Endothelial cell of hepatic sinusoid (primary cell): ENCODE data around the gene ATP5MC2.
"Not testable (repeated sequence)": the region's sequence is repeated elsewhere in the genome, so short reads cannot be mapped to it uniquely, and the experiment has no call there.

Experiments used
- in situ Hi-C: cut with HindIII; loops from 2 replicates; pipeline ENCODE4 v1.10.0; 2017; ENCODE audit warnings: low sequenced_read_pairs

Gene ATP5MC2

GRCh38 chr12:53695152-53696145 is 19.6 kb upstream of the ATP5MC2 start:
- in situ Hi-C loops: no loop called here

- in situ Hi-C loops: no loop called here
These were observed 18.9 kb upstream of the ATP5MC2 start for GRCh38 chr12:53694756-53695151.

GRCh38 chr12:53688134-53688533 is 12.3 kb upstream of the ATP5MC2 start:
- in situ Hi-C loops: no loop called here

GRCh38 chr12:53686436-53686835 is 10.6 kb upstream of the ATP5MC2 start:
- in situ Hi-C loops: no loop called here

- in situ Hi-C loops: no loop called here
These were observed 8.9 kb upstream of the ATP5MC2 start for GRCh38 chr12:53684654-53685220.

GRCh38 chr12:53683983-53684382 is 8.1 kb upstream of the ATP5MC2 start:
- in situ Hi-C loops: no loop called here

GRCh38 chr12:53683494-53683893 is 7.6 kb upstream of the ATP5MC2 start:
- in situ Hi-C loops: no loop called here

- in situ Hi-C loops: not testable (repeated sequence)
These were observed 4.2 kb upstream of the ATP5MC2 start for GRCh38 chr12:53680061-53680460.

- in situ Hi-C loops: loop anchor here (5.0 to 10.0 kb wide), 2 partner anchors 105 to 123 kb away; no protein-coding TSS in a partner anchor
These were observed 1.9 kb upstream of the ATP5MC2 start for GRCh38 chr12:53677800-53678148.

- in situ Hi-C loops: loop anchor here (5.0 to 10.0 kb wide), 2 partner anchors 105 to 122 kb away; no protein-coding TSS in a partner anchor
These were observed 1.3 kb upstream of the ATP5MC2 start for GRCh38 chr12:53677016-53677799.

GRCh38 chr12:53676656-53677015 is 753 bp upstream of the ATP5MC2 start:
- in situ Hi-C loops: loop anchor here (5.0 to 10.0 kb wide), 2 partner anchors 104 to 122 kb away; no protein-coding TSS in a partner anchor

- in situ Hi-C loops: loop anchor here (5.0 to 10.0 kb wide), 2 partner anchors 103 to 120 kb away; no protein-coding TSS in a partner anchor
These were observed 744 bp downstream of the ATP5MC2 start for GRCh38 chr12:53674977-53675700.

- in situ Hi-C loops: loop anchor here (10.0 kb wide), 1 partner anchor 116 kb away; no protein-coding TSS in a partner anchor
These were observed 4.9 kb downstream of the ATP5MC2 start for GRCh38 chr12:53670971-53671370.

GRCh38 chr12:53670308-53670707 is 5.6 kb downstream of the ATP5MC2 start:
- in situ Hi-C loops: loop anchor here (10.0 kb wide), 1 partner anchor 116 kb away; no protein-coding TSS in a partner anchor

GRCh38 chr12:53667080-53667479 is 8.8 kb downstream of the ATP5MC2 start:
- in situ Hi-C loops: loop anchor here (5.0 kb wide), 1 partner anchor 35 kb away; no protein-coding TSS in a partner anchor

- in situ Hi-C loops: loop anchor here (5.0 kb wide), 1 partner anchor 33 kb away; no protein-coding TSS in a partner anchor
These were observed 10.9 kb downstream of the ATP5MC2 start for GRCh38 chr12:53664936-53665335.

GRCh38 chr12:53664191-53664590 is 11.7 kb downstream of the ATP5MC2 start:
- in situ Hi-C loops: no loop called here

- in situ Hi-C loops: no loop called here
These were observed 15.8 kb downstream of the ATP5MC2 start for GRCh38 chr12:53660041-53660440.

- in situ Hi-C loops: no loop called here
These were observed 16.3 kb downstream of the ATP5MC2 start for GRCh38 chr12:53659571-53659981.

- in situ Hi-C loops: no loop called here
These were observed 16.8 kb downstream of the ATP5MC2 start for GRCh38 chr12:53659011-53659551.
